ENCODE results near the gene XYLT1. TPM values are rescaled to one million over a fixed set of nuclear protein-coding genes. Genes with fewer than 3 reads are reported as not detected.

The XYLT1 gene
- total and polyA plus RNA-seq, 2 of the 4 experiments (the other 2 are of a cell fraction): 9.0 to 12.7 TPM

GRCh38 chr16:17125671-17126070 lies 345.1 kb downstream of the XYLT1 start:
- Histone ChIP-seq H3K23ac (ENCODE audit: low read depth, low read length) (no peak overlapping the region), H3K4me2 (ENCODE audit: low read depth, low read length) (no peak overlapping the region), H3K4me1 (ENCODE audit: control insufficient read depth, insufficient read depth, low read length) (no peaks in the 10 kb centered on the region), H3K36me3 (ENCODE audit: control insufficient read depth, insufficient read depth, low read length) (no peaks in the 10 kb centered on the region; the same call in 1 of the 2 replicates), H4K5ac (ENCODE audit: low read depth, low read length) (no peak overlapping the region), H4K8ac (ENCODE audit: low read depth in 2 of 2, low read length in 2 of 2) (no peak overlapping the region), H3K27me3 (ENCODE audit: control insufficient read depth, insufficient read depth, low read length) (no peaks in the 10 kb centered on the region), H3K79me1 (ENCODE audit: low read depth in 1 of 2, low read length in 2 of 2) (no peaks in the 10 kb centered on the region; a peak in 1 of 4 replicates), H3K14ac (replicated peaks; ENCODE audit: low read depth, low read length) (no peak overlapping the region), H2BK20ac (ENCODE audit: low read depth, low read length) (no peak overlapping the region), H3K9me3 (ENCODE audit: control insufficient read depth, insufficient read depth, low read length) (no peaks in the 10 kb centered on the region), H2BK5ac (ENCODE audit: low read depth, low read length, poor library complexity, severe bottlenecking) (no peak overlapping the region), H3K9ac (ENCODE audit: low read depth, low read length) (no peak overlapping the region), H2AFZ (replicated peaks; ENCODE audit: low read length, poor library complexity) (no peak overlapping the region), H2AK9ac (replicated peaks; ENCODE audit: low read depth, low read length, poor library complexity) (no peak overlapping the region), H4K20me1 (ENCODE audit: insufficient read depth, low read length) (no peaks in the 10 kb centered on the region), H3K4me3 (ENCODE audit: insufficient read depth, low read depth, low read length) (no peak overlapping the region), H4K91ac (ENCODE audit: insufficient read depth, low read depth, low read length) (no peak overlapping the region), H2AK5ac (ENCODE audit: low read depth, low read length) (no peak overlapping the region), H2BK15ac (ENCODE audit: low read depth, low read length) (no peak overlapping the region), H3K9me1 (ENCODE audit: insufficient read depth, low read length) (peaks cover 7% of the 10 kb centered on the region; the same call in 1 of the 2 replicates), H3K27ac (ENCODE audit: insufficient read depth, low read length) (no peak overlapping the region), H3K56ac (ENCODE audit: extremely low read depth, insufficient read depth, low read length) (no peak overlapping the region), H2BK120ac (ENCODE audit: low read depth, low read length) (no peak overlapping the region), H3K18ac (ENCODE audit: low read depth, low read length) (no peak overlapping the region), H3K4ac (ENCODE audit: low read depth, low read length) (no peak overlapping the region)
- no peak for TF ChIP-seq MAFK (IDR thresholded peaks at IDR 0.05; ENCODE audit: low read depth, low read length)
- TF ChIP-seq RFX5 (IDR thresholded peaks at IDR 0.05; ENCODE audit: low read depth, low read length): no peak
- TF ChIP-seq CHD1 (IDR thresholded peaks at IDR 0.05; ENCODE audit: low read depth, low read length): no peak
- TF ChIP-seq POLR2A (IDR thresholded peaks at IDR 0.05; ENCODE audit: low read depth, low read length): no peak
- POLR2A ChIA-PET (ENCODE audit: unreplicated experiment): no interaction called here
- CTCF ChIA-PET: no interaction called here
- intact Hi-C loops (cut with micrococcal nuclease): no loop called here
- DNase-seq (peak; percentile 49), ATAC-seq (ENCODE audit: low read depth) (peak; percentile 44)
- no TSS peak for BruUV-seq (replicated peaks)
- dilution Hi-C loops (cut with HindIII; ENCODE audit: low sequenced_read_pairs, unreplicated experiment): no loop called here
- in situ Hi-C loops (cut with MboI; ENCODE audit: low sequenced_read_pairs): no loop called here
